SU-DHL-6 (cell line): Measurements from ENCODE around the gene PCYT1B.

Experiments used
- EZH2phosphoT487 ChIP-seq: fragments of 200-600 bp; sonication (generic), shearing (Covaris generic); conservative IDR thresholded peaks from 2 replicates; pipeline ENCODE4 v1.6.1; 2018; ENCODE audit warnings: mild to moderate bottlenecking, antibody characterized with exemption, low read length, moderate library complexity, mixed read lengths
- TF ChIP-seq, protein P1 (sequence below): fragments of 200-600 bp; sonication (generic); IDR thresholded peaks from one replicate; pipeline ENCODE4 v1.5.1; 2017; ENCODE audit warnings: antibody characterized with exemption, mild to moderate bottlenecking, low read length, moderate library complexity; ENCODE audit not compliant: insufficient read depth, poor library complexity, severe bottlenecking

DNA sequence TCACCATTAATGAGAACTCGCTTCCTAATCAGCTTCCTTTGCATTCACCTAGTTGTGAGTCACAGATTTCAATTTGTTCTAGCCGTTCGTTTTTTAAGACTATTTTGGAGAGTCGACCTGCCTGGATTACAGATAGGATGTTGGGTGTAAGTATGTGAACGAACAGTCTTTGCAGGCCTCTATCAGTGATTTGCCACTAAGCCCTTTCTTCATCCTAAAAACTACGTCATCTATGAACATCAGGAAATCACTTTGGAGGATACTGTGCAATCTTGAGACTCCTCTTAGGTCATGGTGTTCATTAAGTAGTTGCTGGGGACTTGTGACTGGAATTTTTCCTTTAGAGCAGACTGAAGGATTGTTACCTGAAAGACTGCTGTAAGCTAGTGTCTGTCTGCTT, 47.7 kb upstream of the PCYT1B start:
- TF ChIP-seq, protein P1, sequence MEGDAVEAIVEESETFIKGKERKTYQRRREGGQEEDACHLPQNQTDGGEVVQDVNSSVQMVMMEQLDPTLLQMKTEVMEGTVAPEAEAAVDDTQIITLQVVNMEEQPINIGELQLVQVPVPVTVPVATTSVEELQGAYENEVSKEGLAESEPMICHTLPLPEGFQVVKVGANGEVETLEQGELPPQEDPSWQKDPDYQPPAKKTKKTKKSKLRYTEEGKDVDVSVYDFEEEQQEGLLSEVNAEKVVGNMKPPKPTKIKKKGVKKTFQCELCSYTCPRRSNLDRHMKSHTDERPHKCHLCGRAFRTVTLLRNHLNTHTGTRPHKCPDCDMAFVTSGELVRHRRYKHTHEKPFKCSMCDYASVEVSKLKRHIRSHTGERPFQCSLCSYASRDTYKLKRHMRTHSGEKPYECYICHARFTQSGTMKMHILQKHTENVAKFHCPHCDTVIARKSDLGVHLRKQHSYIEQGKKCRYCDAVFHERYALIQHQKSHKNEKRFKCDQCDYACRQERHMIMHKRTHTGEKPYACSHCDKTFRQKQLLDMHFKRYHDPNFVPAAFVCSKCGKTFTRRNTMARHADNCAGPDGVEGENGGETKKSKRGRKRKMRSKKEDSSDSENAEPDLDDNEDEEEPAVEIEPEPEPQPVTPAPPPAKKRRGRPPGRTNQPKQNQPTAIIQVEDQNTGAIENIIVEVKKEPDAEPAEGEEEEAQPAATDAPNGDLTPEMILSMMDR: no peak
- no peak for TF ChIP-seq EZH2phosphoT487
